Brain pericyte (primary cell): ENCODE data around the gene TMSB15C.

Experiments used
- DNase-seq: peaks from one replicate; pipeline ENCODE4 v3.0.0-alpha.2; 2012; ENCODE audit warnings: low read depth, low spot score

TMSB15C gene

DNA sequence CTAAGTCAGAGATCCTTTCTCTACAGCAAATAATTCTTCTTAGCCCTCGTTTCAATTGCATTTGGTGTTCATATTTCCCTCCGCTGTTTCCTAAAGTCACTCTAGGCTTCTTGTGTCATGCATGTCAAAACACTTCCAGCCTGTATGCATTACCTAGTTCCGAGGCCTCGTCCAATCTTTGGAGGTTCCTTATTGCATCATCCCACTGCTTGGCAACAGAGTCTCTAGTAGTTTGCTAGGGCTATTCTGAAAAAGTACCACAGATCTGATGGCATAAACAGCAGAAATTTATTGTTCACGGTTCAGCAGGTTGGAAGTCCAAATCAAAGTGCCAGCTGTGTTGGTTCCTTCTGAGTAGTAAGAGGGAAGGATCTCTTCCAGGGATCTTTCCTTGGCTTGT is 30.4 kb downstream of the TMSB15C start:
- DNase-seq, result no peak

GRCh38 chrX:104041003-104041402 is 35.0 kb downstream of the TMSB15C start:
- no peak for DNase-seq

DNA sequence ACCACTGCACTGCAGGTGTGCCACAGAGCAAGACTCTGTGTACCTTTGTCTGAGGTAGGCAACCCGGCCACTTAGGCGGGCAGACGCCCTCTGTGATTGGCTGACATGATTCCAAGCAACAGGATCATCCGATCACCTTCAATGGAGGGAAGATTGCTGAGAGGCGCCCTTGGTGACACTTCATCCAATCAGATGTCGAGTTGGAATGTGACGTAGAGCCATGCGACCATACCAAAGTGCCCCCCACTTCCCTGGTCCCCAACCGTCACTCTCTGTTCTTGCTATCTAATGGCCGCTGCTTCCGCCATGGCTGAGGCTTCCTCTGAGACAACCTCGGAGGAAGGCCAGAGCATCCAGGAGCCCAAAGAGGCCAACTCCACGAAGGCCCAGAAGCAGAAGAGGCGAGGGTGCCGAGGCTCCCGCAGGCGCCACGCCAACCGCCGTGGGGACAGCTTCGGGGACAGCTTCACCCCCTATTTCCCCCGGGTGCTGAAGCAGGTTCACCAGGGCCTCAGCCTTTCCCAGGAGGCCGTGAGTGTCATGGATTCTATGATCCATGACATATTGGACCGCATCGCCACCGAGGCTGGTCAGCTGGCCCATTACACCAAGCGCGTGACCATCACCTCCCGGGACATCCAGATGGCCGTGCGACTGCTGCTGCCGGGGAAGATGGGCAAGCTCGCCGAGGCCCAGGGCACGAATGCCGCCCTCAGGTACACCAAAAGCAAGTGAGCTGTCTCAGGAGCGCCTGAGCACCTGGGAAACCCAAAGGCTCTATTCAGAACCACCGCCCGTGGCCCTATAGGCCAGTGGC is 36.1 kb downstream of the TMSB15C start, which contains the start of gene H2BW2:
Gene H2BW2 (plus strand): TSS at position 268 of the 817 bp plus-strand sequence. CDS start 39 bp downstream, at position 307.
- no peak for DNase-seq
